Stomach (tissue), 4 donors: ENCODE results near the gene PLCG1.

Experiments
- CTCF ChIP-seq, 7 experiments: fragments of 450-650 bp in 4 of 7; fragments of 200-600 bp in 3 of 7; sonication (generic) in 3 of 7; IDR thresholded peaks; one replicate each; pipeline ENCODE4 v1.5.1; 2016 to 2019; ENCODE audit warnings: antibody characterized with exemption in 7 of 7, control low read depth in 2 of 7, mild to moderate bottlenecking in 1 of 7
- EP300 ChIP-seq: sonication (generic); formaldehyde crosslinking; IDR thresholded peaks from one replicate; pipeline ENCODE4 v1.6.1; 2017; ENCODE audit warnings: antibody characterized with exemption
- POLR2A ChIP-seq, 4 donors: fragments of 450-650 bp; IDR thresholded peaks; one replicate each; pipeline ENCODE4 v1.6.1; 2016; ENCODE audit warnings: antibody characterized with exemption in 4 of 4, control low read depth in 2 of 4, mild to moderate bottlenecking in 1 of 4, moderate library complexity in 1 of 4
- POLR2AphosphoS5 ChIP-seq, 3 donors: sonication (generic); formaldehyde crosslinking; IDR thresholded peaks; one replicate each; pipeline ENCODE4 v1.6.1; 2016; ENCODE audit warnings: antibody characterized with exemption in 3 of 3

- TF ChIP-seq POLR2AphosphoS5 (IDR thresholded peaks at IDR 0.05), result no peak
- no peak for TF ChIP-seq CTCF (IDR thresholded peaks at IDR 0.05)
- no peak for TF ChIP-seq POLR2A (IDR thresholded peaks at IDR 0.05)
- TF ChIP-seq EP300, result no peak
Measured at GRCh38 chr20:41223112-41223511, 85.8 kb downstream of the PLCG1 start.
